ENCODE measurements around the gene CTNNBIP1. TPM values are rescaled to one million over a fixed set of nuclear protein-coding genes. Genes with fewer than 3 reads are reported as not detected.

The CTNNBIP1 gene
- total RNA-seq, 2 donors from 2014 or later = 65.0 to 69.5 TPM

DNA sequence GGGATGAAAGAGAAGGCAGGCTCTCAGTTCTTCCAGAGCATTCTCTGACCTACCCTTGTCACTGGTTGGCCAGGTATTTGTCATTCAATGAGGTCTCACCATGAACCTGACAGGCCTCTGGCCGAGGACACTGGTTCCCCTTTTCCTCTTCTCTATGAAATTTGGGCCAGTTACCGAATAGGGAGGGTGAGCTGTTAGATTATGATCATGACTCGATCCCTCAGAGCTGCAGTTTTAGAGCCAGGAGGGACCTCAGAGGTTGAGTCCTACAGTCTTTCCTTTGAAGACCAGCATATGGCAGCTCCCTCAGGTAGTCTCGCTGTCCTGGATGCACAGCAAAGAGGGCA lies 56.8 kb downstream of the CTNNBIP1 start:
- peaks cover 2% of the 10 kb centered on the region for H3K4me1 Mint-ChIP-seq
- no peaks in the 10 kb centered on the region for H3K27me3 ChIP-seq (ENCODE audit: control insufficient read depth, insufficient read depth, low read length, poor library complexity, severe bottlenecking)
- H3K4me3 Mint-ChIP-seq = no peak overlapping the region
- H3K9me3 ChIP-seq (ENCODE audit: control insufficient read depth, low read length) = peaks cover 20% of the 10 kb centered on the region
- WGBS, 2 experiments (ENCODE audit: insufficient coverage in 1 of 2, insufficient read length in 1 of 2) = 79 to 91% methylated on average over 4 of the region's 4 CpGs
- H3K36me3 ChIP-seq (ENCODE audit: control insufficient read depth, insufficient read depth, low read length) = peaks cover 14% of the 10 kb centered on the region
- H3K4me1 ChIP-seq (ENCODE audit: control insufficient read depth, insufficient read depth, low read length) = peaks cover under 1% of the 10 kb centered on the region
- no peak overlapping the region for H3K4me3 ChIP-seq (ENCODE audit: low read length)
- no peak overlapping the region for H3K27ac Mint-ChIP-seq
- no peak overlapping the region for H3K27ac ChIP-seq (ENCODE audit: low read depth, low read length)
- DNase-seq = no peak
- H3K36me3 Mint-ChIP-seq (ENCODE audit: low read depth) = peaks cover 26% of the 10 kb centered on the region
- H3K9me3 Mint-ChIP-seq = peaks cover 3% of the 10 kb centered on the region
- TF ChIP-seq, protein P1, sequence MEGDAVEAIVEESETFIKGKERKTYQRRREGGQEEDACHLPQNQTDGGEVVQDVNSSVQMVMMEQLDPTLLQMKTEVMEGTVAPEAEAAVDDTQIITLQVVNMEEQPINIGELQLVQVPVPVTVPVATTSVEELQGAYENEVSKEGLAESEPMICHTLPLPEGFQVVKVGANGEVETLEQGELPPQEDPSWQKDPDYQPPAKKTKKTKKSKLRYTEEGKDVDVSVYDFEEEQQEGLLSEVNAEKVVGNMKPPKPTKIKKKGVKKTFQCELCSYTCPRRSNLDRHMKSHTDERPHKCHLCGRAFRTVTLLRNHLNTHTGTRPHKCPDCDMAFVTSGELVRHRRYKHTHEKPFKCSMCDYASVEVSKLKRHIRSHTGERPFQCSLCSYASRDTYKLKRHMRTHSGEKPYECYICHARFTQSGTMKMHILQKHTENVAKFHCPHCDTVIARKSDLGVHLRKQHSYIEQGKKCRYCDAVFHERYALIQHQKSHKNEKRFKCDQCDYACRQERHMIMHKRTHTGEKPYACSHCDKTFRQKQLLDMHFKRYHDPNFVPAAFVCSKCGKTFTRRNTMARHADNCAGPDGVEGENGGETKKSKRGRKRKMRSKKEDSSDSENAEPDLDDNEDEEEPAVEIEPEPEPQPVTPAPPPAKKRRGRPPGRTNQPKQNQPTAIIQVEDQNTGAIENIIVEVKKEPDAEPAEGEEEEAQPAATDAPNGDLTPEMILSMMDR (conservative IDR thresholded peaks at IDR 0.05) = no peak
- no peaks in the 10 kb centered on the region for H3K27me3 Mint-ChIP-seq (ENCODE audit: insufficient read depth)
- H3K9ac ChIP-seq (ENCODE audit: extremely low read depth, low read length, poor library complexity, severe bottlenecking) = no peak overlapping the region

DNA sequence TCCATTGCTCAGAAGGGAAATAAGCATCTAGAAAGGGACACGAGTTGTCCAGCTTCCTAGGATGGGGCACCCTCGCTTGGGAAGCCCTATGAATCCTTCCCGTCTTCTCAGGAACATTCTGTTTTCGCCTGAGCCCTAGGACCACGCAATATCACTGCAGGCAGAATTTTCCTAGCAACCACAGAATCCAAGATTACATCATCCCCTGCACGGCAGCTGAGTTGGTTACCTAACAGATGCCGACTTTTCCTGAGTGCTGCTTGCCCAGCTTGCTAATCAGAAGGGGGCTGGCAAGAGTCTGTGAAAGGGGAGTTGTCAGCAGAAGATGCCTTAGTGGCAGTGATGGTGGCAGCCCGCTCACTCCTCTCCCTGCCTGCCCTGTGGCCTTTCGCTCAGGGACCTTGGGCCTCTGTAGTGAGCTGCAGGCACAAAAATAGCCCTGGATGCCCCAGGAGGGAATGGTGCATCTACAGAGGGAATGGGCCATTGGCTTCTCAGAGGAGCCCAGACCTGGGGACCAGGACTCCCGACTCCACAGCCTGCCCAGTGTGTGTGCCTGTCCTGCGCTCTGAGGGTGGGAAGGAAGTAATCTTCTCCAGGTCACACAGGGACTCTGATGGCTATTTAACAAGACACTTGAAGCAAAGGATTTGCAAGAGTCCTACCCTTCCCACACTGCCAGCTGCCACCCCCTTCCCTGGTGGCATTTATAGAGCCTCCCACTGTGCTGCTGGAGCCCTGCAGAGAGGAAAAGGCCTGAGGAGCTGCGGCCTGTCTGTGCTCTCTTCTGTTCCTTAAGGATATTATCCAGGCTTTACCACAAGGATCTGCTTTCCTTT lies 57.4 kb downstream of the CTNNBIP1 start:
- peaks cover 20% of the 10 kb centered on the region for H3K9me3 ChIP-seq (ENCODE audit: control insufficient read depth, low read length)
- peaks cover 14% of the 10 kb centered on the region for H3K36me3 ChIP-seq (ENCODE audit: control insufficient read depth, insufficient read depth, low read length)
- Mint-ChIP-seq H3K27ac (no peak overlapping the region), H3K4me3 (no peak overlapping the region), H3K27me3 (ENCODE audit: insufficient read depth) (no peaks in the 10 kb centered on the region), H3K36me3 (ENCODE audit: low read depth) (peaks cover 20% of the 10 kb centered on the region), H3K9me3 (peaks cover 3% of the 10 kb centered on the region), H3K4me1 (peaks cover 7% of the 10 kb centered on the region)
- DNase-seq = peak; percentile 47
- TF ChIP-seq, protein P1 (conservative IDR thresholded peaks at IDR 0.05) = no peak
- H3K9ac ChIP-seq (ENCODE audit: extremely low read depth, low read length, poor library complexity, severe bottlenecking) = no peak overlapping the region
- no peak overlapping the region for H3K4me3 ChIP-seq (ENCODE audit: low read length)
- H3K4me1 ChIP-seq (ENCODE audit: control insufficient read depth, insufficient read depth, low read length) = peaks cover 5% of the 10 kb centered on the region
- H3K27ac ChIP-seq (ENCODE audit: low read depth, low read length) = peak overlapping the region; percentile 32
- WGBS, 2 experiments (ENCODE audit: insufficient coverage in 1 of 2, insufficient read length in 1 of 2) = 87 to 92% methylated on average over 9 to 12 of the region's 12 CpGs
- H3K27me3 ChIP-seq (ENCODE audit: control insufficient read depth, insufficient read depth, low read length, poor library complexity, severe bottlenecking) = no peaks in the 10 kb centered on the region

DNA sequence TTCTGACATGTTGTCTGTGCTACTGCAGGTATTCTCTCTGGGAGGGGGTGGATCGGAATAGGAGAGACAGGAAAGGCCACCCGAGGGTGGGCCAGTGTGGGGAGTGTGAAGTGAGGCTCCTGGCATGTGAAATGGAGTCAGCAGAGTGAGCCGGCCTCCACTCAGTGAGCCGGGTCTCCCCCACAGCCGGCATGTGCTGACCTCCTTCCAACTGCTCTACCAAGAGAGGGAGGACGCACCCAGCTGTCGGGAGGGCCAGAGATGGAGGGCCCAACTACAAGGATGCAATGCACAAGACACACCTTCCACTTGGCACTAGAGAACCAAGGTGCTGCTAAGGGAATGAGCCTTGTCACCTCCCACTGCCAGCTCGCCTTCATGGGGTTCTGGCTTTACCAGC lies 58.1 kb downstream of the CTNNBIP1 start:
- Mint-ChIP-seq H3K4me3 (no peak overlapping the region), H3K36me3 (ENCODE audit: low read depth) (peaks cover 19% of the 10 kb centered on the region), H3K9me3 (peaks cover 3% of the 10 kb centered on the region), H3K27me3 (ENCODE audit: insufficient read depth) (no peaks in the 10 kb centered on the region), H3K27ac (no peak overlapping the region), H3K4me1 (peaks cover 12% of the 10 kb centered on the region)
- peaks cover 7% of the 10 kb centered on the region for H3K4me1 ChIP-seq (ENCODE audit: control insufficient read depth, insufficient read depth, low read length)
- peak overlapping the region; percentile 32 for H3K27ac ChIP-seq (ENCODE audit: low read depth, low read length)
- peaks cover 14% of the 10 kb centered on the region for H3K36me3 ChIP-seq (ENCODE audit: control insufficient read depth, insufficient read depth, low read length)
- peaks cover 20% of the 10 kb centered on the region for H3K9me3 ChIP-seq (ENCODE audit: control insufficient read depth, low read length)
- no peak for DNase-seq
- no peak overlapping the region for H3K4me3 ChIP-seq (ENCODE audit: low read length)
- H3K9ac ChIP-seq (ENCODE audit: extremely low read depth, low read length, poor library complexity, severe bottlenecking) = no peak overlapping the region
- 91 to 95% methylated on average over 5 to 8 of the region's 8 CpGs for WGBS, 2 experiments (ENCODE audit: insufficient coverage in 1 of 2, insufficient read length in 1 of 2)
- H3K27me3 ChIP-seq (ENCODE audit: control insufficient read depth, insufficient read depth, low read length, poor library complexity, severe bottlenecking) = no peaks in the 10 kb centered on the region
- TF ChIP-seq, protein P1 (conservative IDR thresholded peaks at IDR 0.05) = no peak

All from endodermal cell (in vitro differentiated cells).